GM21737 (cell line): ENCODE measurements around the gene CHCHD3.
"Not testable (repeated sequence)": the region's sequence is repeated elsewhere in the genome, so short reads cannot be mapped to it uniquely, and the experiment has no call there.

Experiments used
- ATAC-seq: cut with Tn5 transposase; IDR thresholded peaks from one replicate; pipeline ENCODE4 v1.9.1; 2021; ENCODE audit warnings: mild to moderate bottlenecking, moderate library complexity; ENCODE audit not compliant: unreplicated experiment

The CHCHD3 gene

DNA sequence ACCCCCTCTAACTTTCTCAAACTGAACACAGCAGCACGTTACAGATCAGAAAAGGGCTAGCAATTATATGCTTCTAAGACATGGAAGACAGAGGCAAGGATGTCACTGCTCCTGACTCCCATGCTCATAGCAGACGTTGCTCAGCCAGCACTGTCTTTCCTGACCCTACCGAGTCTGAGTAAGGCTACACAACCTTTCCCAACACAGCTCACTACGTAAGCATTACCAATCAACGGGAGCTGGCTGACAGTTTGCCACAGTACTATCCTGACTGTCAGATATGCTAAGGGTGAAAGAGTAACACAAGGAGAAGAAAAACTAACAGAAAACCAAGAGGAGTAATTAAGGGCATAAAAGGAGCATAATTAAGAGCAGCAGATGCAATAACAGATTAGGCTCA is 171.2 kb downstream of the CHCHD3 start:
- no peak for ATAC-seq

DNA sequence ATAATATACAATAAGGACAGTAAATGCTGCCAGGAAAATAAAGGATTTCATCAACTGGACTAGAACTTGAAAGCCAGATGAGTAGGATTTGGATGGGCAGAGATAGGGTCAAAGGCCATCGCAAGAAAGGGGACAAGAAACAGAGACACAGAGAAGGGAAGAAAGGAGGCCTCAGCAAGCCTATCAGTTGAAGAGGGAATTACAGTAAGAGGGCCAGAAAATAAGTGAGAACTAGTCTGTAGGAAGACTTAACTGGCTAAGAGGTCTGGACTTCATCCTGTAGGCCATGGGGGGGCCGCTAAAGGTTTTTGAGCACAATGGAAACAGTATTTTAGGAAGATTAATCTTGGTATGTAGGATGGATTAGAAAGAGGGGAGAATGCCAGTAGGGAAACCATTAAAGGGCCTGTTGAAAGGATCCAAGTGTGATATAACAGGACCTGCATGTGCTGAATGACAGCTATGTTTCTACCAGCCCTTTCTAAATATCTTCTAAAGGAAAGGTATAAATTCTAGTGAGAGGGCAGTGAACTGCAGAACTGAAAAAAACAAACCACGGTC is 174.4 kb downstream of the CHCHD3 start:
- ATAC-seq, result no peak

DNA sequence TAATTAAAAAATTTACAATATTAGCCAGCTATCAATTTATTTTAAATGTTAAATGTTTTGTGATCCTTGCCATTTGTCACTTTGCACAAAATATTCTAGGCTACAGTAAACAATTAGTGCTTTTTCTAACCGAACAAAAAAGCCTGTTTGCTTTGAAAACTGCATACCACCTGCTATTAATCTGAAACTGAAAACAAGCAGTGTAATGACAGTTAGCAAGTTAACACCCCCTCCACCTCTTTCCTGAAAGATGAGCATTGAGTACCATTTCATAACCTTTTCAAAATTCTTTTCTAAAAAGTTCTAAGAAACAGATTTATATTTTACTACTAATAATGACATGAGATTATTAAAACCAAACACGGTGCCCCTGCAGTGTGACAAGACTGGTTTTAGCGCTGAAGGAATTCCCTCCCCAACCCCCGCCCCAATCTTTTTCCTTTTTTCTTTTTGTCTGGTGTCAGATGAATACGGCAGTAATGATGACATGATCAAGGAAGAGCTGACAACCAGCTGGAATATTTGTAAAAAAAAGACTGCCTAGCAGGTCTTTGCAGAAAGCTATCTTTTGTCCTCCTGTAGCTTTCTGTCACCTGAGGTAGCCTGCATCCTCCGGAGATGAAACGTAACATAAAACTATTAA is 175.6 kb downstream of the CHCHD3 start:
- ATAC-seq, result no peak

DNA sequence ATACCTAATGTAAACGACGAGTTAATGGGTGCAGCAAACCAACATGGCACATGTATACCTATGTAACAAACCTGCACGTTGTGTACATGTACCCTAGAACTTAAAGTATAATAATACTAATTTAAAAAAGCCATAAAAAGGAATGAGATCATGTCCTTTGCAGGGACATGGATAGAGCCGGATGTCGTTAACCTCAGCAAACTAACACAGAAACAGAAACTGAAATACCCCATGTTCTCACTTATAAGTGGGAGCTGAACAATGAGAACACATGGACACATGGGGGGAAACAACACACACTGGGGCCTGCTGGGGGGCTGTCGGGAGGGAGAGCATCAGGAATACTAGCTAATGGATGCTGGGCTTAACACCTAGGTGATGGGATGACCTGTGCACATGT is 176.8 kb downstream of the CHCHD3 start:
- ATAC-seq, result not testable (repeated sequence)

DNA sequence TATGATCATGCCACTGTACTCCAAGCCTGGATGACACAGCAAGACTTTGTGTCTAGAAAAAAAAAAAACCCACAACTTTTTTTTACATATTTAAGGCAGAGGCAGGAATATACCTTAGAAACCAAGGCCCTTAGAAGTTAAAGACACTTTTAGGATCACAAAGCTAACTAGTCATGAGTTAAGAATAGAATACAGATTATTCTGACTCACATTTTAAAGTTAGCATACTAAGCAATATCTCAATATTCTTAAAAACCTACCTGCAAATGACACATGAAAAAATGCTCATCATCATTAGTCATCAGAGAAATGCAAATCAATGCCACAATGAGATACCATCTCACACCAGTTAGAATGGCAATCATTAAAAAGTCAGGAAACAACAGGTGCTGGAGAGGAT is 177.7 kb downstream of the CHCHD3 start:
- no peak for ATAC-seq

DNA sequence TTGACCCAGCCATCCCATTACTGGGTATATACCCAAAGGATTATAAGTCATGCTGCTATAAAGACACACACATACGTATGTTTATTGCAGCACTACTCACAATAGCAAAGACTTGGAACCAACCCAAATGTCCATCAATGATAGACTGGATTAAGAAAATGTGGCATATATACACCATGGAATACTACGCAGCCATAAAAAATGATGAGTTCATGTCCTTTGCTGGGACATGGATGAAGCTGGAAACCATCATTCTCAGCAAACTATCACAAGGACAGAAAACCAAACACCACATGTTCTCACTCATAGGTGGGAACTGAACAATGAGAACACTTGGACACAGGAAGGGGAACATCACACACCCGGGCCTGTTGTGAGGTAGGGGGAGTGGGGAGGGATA is 179.6 kb downstream of the CHCHD3 start:
- ATAC-seq, result not testable (repeated sequence)

DNA sequence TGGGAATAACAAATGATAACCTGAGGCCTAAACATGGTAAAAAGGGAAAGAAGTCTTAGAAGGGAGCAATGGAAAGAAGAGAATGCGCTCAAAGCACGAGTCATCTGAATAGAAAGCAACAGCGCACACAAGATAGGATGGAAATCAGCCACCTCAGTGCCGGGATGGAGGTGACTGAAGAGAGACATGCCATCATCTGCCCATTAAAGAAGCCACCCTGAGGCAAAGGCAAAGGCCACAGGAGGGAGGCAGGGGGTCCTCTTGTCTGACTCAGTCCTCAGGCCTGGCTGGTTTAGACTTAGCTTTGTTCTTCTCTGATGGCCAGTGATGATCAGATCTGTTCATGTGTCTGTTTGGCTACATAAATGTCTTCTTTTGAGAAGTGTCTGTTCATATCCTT is 180.6 kb downstream of the CHCHD3 start:
- ATAC-seq, result no peak

DNA sequence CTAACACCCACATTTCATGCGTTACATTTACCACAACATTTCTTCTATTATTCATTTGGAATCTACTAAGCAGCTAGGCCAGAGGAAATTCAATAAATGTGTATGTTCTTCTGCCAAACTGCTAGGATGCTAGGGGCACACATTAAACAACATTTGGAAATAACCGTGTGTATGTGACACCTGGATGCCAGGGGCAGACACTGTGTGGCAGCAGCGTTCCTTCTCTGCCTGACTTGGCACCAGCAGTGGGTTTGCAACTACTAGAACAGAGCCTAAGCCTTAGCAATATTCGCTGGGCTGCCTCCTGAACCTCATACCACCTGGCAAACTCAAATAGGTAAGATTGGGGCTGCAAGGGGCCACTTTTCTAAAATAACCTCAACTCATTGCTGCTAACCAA is 182.1 kb downstream of the CHCHD3 start:
- ATAC-seq, result no peak

DNA sequence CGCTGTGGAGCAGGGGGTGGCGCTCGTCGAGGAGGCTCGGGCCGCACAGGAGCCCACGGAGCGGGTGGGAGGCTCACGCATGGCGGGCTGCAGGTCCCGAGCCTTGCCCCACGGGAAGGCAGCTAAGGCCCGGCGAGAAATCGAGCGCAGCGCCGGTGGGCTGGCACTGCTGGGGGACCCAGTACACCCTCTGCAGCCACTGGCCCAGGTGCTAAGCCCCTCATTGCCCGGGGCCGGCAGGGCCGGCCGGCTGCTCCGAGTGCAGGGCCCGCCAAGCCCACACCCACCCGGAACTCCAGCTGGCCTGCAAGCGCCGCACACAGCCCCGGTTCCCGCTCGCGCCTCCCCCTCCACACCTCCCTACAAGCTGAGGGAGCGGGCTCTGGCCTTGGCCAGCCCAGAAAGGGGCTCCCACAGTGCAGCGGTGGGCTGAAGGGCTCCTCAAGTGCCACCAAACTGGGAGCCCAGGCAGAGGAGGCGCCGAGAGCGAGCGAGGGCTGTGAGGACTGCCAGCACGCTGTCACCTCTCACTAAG is 183.2 kb downstream of the CHCHD3 start:
- ATAC-seq, result not testable (repeated sequence)

DNA sequence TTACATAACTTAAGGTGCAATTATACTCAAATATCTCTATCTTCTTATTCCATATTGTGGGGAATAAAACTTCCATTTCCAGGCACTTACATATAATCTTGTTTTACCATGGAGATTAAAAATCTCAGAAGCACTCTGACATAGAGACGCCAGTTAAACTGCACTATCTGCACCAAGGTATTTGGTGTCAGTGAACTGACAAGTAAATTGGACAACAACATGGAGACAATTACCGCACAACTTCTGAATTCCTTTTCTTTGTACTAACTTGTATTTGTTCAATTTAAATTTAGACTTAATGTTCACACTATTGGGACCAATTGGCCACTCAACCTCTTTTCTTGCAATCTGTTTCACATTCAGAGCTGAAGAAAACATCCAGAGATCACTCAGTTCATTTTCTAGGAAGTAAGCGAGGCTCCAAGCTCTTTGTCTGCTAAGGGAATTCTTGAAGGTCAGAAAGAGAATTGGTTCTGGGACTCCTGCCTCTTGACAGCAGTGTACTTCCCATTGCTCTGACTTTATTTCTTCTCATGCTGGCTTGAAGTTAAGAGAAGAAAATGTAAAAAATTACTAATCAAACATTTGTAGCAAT is 184.7 kb downstream of the CHCHD3 start:
- no peak for ATAC-seq

DNA sequence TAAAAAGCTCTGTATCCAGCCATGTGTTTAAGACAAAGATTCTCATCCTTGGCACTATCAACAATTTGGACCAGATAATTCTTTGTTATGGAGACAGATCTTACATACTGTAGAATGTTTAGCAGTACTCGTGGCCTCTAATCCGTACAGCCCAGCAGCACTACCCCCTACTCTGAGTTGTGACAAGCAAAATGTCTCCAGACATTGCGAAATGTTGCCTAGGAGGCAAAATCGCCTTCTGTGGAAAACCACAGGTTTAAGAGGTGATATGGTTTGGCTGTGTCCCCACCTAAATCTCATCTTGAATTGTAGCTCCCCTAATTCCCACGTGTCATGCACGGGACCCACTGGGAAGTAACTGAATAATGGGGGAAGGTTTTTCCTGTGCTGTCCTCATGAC is 186.7 kb downstream of the CHCHD3 start:
- ATAC-seq, result no peak

DNA sequence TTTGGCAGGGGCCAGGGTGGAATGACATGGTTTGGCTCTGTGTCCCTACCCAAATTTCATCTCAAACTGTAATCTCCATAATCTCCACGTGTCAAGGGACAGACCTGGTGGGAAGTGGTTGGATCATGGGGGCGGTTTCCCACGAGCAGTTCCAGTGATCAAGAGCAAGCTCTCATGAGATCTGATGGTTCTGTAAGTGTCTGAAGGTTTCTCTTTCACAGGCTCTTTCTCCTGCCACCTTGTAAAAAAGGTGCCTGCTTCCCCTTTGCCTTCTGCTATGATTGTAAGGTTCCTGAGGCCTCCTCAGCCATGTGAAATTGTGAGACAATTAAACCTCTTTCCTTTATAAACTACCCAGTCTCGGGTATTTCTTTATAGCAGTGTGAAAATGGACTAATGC is 188.3 kb downstream of the CHCHD3 start:
- no peak for ATAC-seq

DNA sequence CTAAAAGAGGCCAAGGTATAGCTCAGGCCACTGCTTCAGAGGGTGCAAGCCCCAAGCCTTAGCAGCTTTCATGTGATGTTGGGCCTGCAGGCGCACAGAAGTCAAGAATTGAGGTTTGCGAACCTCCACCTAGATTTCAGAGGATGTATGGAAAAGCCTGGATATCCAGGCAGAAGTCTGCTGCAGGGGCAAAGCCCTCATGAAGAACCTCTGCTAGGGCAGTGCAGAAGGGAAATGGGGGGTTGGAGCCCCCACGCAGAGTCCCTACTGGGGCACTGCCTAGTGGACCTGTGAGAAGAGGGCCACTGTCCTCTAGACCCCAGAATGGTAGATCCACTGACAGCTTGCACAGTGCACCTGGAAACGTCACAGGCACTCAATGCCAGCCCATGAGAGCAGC is 189.1 kb downstream of the CHCHD3 start:
- ATAC-seq, result not testable (repeated sequence)

DNA sequence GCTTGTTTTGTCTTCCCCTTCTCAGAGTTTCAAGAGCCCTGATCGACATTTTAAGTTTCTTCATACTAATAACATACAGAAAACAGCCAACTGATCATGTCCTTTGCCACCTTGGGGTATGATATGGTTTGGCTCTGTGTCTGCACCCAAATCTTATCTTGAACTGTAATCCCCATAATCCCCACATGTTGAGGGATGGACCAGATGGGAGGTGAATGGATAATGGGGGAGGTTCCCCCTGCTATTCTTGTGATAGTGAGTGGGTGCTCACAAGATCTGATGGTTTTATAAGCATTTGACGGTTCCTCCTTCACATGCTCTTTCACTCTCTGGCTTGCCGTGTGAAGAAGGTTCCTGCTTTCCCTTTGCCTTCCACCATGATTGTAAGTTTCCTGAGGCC is 190.3 kb downstream of the CHCHD3 start:
- ATAC-seq, result no peak

DNA sequence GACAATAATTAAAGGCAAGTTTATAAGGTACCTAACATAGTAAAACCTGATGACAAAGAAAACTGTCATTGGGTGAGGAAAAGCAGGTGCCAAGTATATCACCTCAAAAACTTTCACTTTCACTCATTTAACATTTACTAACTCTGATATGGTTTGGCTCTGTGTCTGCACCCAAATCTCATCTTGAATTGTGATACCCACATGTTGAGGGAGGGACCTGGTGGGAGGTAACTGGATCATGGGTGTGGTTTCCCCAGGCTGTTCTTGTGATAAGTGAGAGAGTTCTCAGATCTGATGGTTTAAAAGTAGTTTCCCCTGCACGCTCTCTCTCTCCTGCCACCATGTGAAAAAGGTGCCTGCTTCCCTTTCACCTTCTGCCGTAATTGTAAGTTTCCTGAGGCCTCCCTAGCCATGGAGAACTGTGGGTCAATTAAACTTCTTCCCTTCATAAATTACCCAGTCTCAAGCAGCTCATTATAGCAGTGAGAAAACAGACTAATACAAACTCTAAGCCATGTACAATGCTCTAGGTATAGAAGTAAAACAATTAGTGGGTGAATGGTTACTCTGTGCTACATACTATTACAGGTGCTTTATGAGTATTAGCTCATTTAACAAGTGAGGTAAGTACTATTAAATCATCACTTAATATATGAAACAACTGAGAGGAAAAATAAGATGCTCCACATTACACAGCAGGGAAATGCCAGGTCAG is 199.0 kb downstream of the CHCHD3 start:
- no peak for ATAC-seq

DNA sequence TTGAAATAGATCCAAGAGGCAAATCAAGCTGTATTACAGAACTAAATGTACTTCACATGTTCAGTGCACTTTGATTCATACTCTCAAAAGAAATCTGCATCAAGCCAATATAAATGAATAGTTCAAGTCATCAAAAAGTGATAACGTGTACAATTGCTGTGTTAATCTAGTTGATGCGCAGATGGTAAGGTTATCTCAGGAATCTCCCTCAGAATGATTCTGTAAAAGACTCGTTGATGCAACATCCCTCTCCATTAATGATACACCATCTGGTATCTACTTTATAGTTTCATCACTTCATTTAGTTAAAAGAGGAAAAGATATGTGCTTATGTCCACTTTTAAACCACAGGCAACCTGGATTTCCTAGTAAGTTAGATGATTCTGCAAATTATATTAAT is 200.6 kb downstream of the CHCHD3 start:
- no peak for ATAC-seq

DNA sequence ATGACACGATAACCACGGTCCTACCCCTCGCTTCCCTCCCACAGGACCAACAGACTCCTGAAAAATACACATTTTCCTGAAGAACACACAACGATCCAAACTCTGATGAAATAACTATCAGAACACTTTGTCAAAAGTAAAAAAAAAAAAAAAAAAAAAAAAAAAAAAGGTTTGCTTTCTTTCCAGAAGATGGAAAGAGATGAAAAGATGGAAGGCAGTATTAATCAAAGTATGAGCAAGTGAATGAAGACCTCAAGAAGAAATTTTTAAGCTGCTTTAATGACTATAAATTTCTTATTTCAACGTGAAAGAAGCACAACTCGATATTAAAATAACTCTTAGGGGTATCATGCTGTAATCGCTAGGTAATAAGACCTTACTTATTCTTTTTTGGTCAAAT is 202.3 kb downstream of the CHCHD3 start:
- ATAC-seq, result no peak

DNA sequence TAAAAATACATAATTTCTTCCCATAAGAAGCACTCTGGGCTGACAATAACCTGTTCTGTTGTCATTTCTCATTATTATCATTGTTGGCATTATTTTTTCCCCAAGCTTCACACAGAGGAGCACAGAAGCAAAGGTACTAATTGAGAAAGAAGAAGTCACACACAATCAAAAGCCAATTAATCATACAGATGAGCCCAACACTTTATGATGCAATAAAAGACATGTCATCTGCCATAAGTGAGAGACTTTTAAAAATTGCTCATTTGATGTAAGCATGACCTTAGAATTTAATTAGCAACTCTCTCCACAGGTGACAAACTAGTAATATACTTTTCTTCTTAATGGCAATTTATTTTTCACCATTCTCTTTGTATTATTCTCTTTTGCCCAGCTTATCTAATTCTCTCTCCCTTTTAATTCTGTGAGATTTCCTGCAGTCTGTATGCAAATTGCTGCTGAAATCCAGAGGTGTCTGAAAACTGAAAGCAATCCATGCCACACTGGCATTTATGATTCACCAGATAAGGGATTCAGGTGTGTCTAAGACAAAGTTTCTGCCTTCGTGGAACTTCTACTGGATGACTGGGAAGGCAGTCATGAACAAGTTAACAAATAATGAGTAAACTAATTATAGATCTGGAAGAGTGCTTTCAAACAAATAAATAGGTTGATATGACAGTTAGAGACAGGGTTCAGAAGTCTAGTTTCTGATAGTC is 203.5 kb downstream of the CHCHD3 start:
- ATAC-seq, result no peak

DNA sequence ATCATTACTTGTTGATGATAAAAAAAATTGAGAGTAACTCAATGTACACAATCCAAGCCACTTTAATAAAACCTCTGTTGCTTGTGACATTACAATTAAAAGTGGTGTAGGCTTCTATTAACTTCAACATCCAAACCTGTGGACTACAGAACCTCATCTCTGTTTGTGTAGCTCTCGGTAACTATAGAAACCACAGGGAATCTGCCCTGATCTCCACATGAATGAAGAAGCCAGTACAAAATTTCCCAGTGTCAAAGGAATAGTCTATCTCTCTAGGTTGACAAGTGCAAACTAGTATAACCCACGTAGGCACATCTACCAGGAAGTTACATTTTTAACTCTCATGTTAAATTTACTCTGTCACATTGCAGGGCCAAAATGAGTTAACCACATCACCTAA is 204.3 kb downstream of the CHCHD3 start:
- ATAC-seq, result no peak

DNA sequence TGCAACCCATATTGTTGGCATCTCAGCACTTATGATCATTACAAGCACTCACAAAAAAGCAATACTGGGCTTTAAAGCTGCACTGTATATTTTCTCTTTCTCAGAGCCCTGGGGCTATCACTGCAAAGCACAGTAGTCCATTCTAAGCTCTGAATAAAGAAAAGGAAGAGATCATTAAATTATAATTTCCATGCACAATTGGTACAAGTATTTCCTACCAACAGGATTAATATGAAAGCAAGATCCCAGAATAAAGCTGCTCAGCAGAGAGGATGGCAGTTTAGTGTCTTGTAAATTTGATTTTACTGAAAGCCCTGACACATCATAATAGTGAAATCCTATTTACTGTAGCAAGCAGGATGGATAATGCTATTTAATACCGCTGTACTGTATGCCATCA is 205.3 kb downstream of the CHCHD3 start:
- ATAC-seq, result no peak

DNA sequence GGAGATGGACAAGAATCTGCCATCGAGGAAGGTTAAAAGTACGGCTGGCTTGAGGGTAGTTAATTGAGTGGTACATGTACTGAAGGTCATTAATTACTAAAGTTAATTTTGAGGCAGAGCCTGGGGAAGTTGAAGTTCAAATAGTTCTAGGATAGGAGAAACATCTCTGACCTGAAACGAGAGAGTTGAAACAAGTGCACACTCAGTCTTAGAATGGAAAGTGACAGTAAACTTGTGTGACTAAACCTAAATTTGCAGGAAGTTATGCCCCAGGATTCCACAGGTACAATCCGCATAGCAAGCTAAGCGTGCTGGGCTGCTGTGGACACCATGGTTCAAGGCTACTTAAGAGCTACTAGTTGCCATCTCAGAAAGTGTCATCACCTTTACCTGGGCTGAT is 209.9 kb downstream of the CHCHD3 start:
- no peak for ATAC-seq
